GM10266 (cell line): ENCODE data around the gene RAB3C.
"Not testable (repeated sequence)": the region's sequence is repeated elsewhere in the genome, so short reads cannot be mapped to it uniquely, and the experiment has no call there.

Source experiments
- DNase-seq: peaks from one replicate; pipeline ENCODE4 v3.0.0; 2012; ENCODE audit errors: extremely low spot score
- TF ChIP-seq, protein P1 (sequence below): IDR thresholded peaks from 2 replicates; pipeline ENCODE4 v1.5.1; 2012; ENCODE audit warnings: mild to moderate bottlenecking, low read depth; ENCODE audit not compliant: control insufficient read depth, insufficient read depth; ENCODE audit errors: missing control alignments

RAB3C gene, protein sequence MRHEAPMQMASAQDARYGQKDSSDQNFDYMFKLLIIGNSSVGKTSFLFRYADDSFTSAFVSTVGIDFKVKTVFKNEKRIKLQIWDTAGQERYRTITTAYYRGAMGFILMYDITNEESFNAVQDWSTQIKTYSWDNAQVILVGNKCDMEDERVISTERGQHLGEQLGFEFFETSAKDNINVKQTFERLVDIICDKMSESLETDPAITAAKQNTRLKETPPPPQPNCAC

DNA sequence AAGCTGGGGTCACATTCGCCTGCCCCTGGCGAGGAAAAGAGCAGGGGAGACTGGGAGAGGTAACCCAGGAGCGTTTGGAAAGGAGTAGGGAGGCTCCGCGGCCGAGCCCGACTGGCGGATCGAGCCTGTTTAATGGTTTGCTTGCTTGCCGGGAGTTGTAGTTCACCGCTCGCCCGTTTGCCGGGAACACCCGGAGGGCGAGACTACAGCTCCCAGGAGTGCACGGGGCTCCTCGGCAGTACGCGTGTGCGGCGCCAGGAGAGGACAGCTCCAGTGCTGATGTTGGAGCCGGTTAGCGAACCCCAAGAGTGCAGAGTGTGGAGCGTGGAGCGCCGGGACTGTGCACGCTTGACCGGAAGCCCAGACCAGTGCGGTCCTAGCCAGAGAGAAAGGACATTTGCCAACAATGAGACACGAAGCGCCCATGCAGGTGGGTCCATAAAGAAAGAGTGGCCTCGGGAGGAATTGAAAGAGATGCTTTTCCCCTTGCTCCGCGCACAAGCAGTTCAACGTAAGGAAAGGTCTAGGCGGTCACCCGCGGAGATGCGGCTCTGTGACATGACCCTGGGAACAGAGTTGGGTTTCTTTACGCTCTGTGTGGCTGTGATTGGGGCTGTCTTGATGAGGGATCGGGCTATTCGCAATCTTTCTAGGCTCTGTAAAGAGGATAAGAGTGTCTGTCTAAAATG, at the start of gene RAB3C:
Gene RAB3C (plus strand): TSS at position 273 of the 689 bp plus-strand sequence. CDS start 134 bp downstream, at position 407.
- TF ChIP-seq, protein P1, sequence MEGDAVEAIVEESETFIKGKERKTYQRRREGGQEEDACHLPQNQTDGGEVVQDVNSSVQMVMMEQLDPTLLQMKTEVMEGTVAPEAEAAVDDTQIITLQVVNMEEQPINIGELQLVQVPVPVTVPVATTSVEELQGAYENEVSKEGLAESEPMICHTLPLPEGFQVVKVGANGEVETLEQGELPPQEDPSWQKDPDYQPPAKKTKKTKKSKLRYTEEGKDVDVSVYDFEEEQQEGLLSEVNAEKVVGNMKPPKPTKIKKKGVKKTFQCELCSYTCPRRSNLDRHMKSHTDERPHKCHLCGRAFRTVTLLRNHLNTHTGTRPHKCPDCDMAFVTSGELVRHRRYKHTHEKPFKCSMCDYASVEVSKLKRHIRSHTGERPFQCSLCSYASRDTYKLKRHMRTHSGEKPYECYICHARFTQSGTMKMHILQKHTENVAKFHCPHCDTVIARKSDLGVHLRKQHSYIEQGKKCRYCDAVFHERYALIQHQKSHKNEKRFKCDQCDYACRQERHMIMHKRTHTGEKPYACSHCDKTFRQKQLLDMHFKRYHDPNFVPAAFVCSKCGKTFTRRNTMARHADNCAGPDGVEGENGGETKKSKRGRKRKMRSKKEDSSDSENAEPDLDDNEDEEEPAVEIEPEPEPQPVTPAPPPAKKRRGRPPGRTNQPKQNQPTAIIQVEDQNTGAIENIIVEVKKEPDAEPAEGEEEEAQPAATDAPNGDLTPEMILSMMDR = no peak
- DNase-seq = peak; percentile 80

DNA sequence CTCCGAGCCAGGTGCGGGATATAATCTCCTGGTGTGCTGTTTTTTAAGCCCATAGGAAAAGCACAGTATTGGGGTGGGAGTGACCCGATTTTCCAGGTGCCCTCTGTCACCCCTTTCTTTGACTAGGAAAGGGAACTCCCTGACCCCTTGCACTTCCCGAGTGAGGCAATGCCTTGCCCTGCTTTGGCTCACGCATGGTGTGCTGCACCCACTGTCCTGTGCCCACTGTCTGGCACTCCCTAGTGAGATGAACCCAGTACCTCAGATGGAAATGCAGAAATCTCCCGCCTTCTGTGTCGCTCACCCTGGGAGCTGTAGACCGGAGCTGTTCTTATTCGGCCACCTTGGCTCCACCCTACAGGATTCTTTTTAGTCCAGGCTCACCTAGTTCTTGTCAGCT, 40.9 kb upstream of the RAB3C start:
- not testable (repeated sequence) for DNase-seq

DNA sequence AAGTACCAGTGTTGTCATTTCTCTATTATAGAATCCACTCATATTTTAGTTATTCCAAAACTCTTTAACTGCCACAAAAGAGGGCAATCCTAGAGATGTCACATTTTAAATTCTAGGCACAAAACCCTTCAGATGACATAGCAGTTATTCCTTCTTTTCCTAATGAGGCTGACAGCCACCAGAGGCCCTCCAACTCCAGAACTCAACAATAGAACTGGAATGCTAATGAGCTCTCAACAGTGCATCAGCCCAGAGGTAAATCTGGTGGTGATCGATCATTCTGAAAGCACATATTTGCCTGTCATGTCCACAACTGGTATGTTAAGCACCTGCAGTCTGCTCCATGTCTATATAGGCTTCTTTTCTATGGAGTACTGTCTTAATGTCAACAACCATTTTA, 40.2 kb upstream of the RAB3C start:
- TF ChIP-seq, protein P1 = no peak
- no peak for DNase-seq

DNA sequence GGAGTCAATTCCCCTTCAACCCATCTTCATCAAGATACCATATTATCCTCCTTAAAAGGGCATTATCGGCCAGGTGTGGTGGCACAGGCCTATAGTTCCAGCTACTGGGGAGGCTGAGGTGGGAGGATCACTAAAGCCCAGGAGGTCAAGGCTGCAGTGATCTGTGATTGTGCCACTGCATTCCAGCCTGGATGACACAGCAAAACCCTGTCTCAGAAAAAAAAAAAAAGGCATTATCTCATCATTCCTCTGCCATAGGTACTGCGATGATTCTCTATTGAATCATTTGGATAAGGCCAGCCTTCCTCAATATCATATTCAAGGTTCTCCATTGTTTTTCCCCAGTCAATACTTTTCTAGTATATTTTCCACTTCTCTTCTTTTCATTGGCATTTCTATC, 39.2 kb upstream of the RAB3C start:
- TF ChIP-seq, protein P1 = no peak
- no peak for DNase-seq

DNA sequence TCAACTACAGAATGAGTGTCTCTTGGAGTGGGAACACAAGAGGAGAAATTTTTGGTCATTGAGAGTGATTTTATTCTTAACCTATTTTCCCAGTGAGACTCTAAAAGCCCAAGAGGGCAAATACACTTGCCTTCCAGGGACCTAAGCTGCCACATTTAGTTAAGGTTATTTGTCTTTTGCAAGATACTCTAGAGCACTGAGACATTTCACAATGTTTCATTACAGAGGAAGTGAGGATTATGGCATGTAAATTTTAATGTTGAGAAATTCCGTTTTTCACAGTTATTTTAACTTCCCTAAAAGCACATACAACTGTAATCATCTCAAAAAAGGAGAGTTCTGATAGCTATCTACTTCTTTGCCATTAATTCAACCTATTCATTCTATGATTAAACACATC, 38.7 kb upstream of the RAB3C start:
- DNase-seq = no peak

DNA sequence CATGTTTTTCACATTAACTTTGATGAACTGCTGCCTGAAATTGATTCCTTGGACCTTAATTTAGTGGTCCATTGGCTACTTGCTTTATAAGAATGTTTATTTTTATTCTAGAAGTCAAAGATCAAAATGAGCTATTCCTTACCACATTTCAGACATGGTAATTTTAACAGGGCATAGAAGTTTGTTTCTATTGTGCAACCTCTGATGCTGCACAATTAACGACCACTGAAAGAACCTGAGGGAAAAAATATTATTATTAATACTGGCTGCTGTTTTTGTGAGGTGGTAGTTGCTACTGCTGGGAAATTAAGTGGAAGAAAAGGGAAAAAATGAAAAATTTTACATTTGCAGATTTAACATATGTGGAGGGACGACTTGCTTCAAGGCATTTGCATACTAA, 37.9 kb upstream of the RAB3C start:
- no peak for DNase-seq

More for the DNA sequence above, 38.7 kb upstream of the RAB3C start:
- TF ChIP-seq, protein P1 = no peak

DNA sequence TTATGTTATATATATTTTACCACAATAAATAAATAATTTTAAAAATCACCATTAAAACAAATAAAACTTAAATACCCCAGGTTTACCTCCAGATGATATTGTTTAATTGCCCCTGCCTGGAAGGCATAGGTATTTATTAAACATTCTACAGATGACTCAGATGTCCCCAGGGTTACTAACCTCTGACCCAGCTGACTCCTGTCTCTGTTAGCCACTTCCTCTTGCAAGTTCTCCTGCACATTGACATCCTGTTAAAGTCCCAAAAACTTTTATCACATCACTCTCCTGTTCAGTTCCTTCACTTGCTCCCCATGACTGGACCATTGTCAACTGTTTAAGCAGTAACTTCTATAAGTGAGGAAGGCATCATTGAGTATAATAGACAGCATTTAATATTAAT, 37.0 kb upstream of the RAB3C start:
- TF ChIP-seq, protein P1 = no peak
- DNase-seq = no peak

More for the DNA sequence above, 37.9 kb upstream of the RAB3C start:
- TF ChIP-seq, protein P1 = no peak
